ENCODE results near the gene DUS1L. TPM values are rescaled to one million over a fixed set of nuclear protein-coding genes. Genes with fewer than 3 reads are reported as not detected.

Gene DUS1L
- total RNA-seq, 1 experiment from 2014 or later, result 176 TPM

DNA sequence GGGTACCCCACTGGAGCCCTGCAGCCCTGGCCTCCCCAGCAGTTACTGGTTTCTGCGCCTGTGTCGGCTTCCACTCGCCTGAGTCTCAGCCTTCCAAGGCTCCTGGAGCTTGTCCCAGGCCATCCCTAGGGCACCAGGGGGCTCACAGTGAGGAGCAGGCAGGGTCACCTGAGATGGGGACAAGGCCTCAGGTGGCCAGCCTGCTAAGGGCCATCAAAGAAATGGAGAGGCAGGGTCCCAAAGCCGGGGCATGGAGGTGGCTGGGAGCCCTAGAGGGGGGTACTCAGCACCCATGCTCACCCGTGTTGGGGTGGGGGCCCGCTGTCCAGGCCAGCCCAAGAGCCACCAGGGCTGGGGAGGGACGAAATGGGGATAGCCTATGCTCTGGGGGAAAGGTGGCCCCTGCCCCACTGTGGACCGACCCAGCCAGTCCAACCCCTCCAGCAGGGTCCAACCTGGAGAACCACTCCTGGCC is 31.1 kb upstream of the DUS1L start:
- Histone ChIP-seq H3K9ac (ENCODE audit: low read length) (peak overlapping the region; percentile 96), H3K4me2 (ENCODE audit: low read length) (peak overlapping the region; percentile 94), H2AFZ (ENCODE audit: low read depth, low read length, poor library complexity, severe bottlenecking) (no peak overlapping the region), H4K20me1 (ENCODE audit: insufficient read depth) (peaks cover 9% of the 10 kb centered on the region; the same call in 1 of the 2 replicates), H3K27ac (ENCODE audit: low read depth, low read length) (peak overlapping the region; percentile 99), H3K4me3 (replicated peaks in 1 of 2; ENCODE audit: low read depth in 1 of 2, low read length in 2 of 2) (peak overlapping the region; percentile 82 to 93), H3K36me3 (ENCODE audit: control insufficient read depth in 1 of 2, insufficient read depth in 2 of 2, low read length in 2 of 2) (peaks cover 40 to 63% of the 10 kb centered on the region in 2 experiments), H3K27me3 (ENCODE audit: insufficient read depth, low read length) (no peaks in the 10 kb centered on the region), H3K4me1 (ENCODE audit: control insufficient read depth in 1 of 2, insufficient read depth in 2 of 2, low read length in 2 of 2) (peaks cover 16 to 45% of the 10 kb centered on the region in 2 experiments), H3K9me2 (ENCODE audit: insufficient read depth) (no peaks in the 10 kb centered on the region), H3K9me3 (ENCODE audit: control insufficient read depth in 1 of 2, insufficient read depth in 1 of 2, low read depth in 1 of 2, low read length in 2 of 2) (no peaks in the 10 kb centered on the region), H3K79me2 (ENCODE audit: insufficient read depth, low read length) (peaks cover 70% of the 10 kb centered on the region)
- RAD21 ChIA-PET (ENCODE audit: low non-redundant PET in 1 of 2, low total read pairs in 2 of 2, uncharacterized antibody in 2 of 2, unreplicated experiment in 2 of 2), result no interaction called here
- BruUV-seq (replicated peaks), result TSS peak; percentile 45
- DNase-seq (ENCODE audit: low read depth, low spot score) (no peak), ATAC-seq (no peak)
- CTCF ChIA-PET, result no interaction called here
- intact Hi-C loops (cut with micrococcal nuclease), result no loop called here
- POLR2A ChIA-PET, result interaction anchor here (0.5 to 1.3 kb wide), 2 partner anchors 10 to 22 kb away, joined by 4 read pairs; no protein-coding TSS in a partner anchor
- TF ChIP-seq, protein P1, sequence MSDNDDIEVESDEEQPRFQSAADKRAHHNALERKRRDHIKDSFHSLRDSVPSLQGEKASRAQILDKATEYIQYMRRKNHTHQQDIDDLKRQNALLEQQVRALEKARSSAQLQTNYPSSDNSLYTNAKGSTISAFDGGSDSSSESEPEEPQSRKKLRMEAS (IDR thresholded peaks at IDR 0.05), result no peak
- TF ChIP-seq POLR2A (IDR thresholded peaks at IDR 0.05; ENCODE audit: borderline replicate concordance, extremely low read depth, insufficient read depth, insufficient read length) (no peak), CEBPB (IDR thresholded peaks at IDR 0.05; ENCODE audit: low read depth) (no peak), ZNF274 (IDR thresholded peaks at IDR 0.05; ENCODE audit: low read depth, low read length) (no peak), EZH2 (IDR thresholded peaks at IDR 0.05) (no peak), SP1 (IDR thresholded peaks at IDR 0.05; ENCODE audit: low read depth) (no peak), SIN3A (IDR thresholded peaks at IDR 0.05; ENCODE audit: low read depth) (no peak), EGR1 (IDR thresholded peaks at IDR 0.05; ENCODE audit: low read depth) (no peak), SRF (IDR thresholded peaks at IDR 0.05; ENCODE audit: low read depth) (no peak), ELF1 (IDR thresholded peaks at IDR 0.05; ENCODE audit: borderline replicate concordance, low read depth) (no peak)
- TF ChIP-seq, protein P2, sequence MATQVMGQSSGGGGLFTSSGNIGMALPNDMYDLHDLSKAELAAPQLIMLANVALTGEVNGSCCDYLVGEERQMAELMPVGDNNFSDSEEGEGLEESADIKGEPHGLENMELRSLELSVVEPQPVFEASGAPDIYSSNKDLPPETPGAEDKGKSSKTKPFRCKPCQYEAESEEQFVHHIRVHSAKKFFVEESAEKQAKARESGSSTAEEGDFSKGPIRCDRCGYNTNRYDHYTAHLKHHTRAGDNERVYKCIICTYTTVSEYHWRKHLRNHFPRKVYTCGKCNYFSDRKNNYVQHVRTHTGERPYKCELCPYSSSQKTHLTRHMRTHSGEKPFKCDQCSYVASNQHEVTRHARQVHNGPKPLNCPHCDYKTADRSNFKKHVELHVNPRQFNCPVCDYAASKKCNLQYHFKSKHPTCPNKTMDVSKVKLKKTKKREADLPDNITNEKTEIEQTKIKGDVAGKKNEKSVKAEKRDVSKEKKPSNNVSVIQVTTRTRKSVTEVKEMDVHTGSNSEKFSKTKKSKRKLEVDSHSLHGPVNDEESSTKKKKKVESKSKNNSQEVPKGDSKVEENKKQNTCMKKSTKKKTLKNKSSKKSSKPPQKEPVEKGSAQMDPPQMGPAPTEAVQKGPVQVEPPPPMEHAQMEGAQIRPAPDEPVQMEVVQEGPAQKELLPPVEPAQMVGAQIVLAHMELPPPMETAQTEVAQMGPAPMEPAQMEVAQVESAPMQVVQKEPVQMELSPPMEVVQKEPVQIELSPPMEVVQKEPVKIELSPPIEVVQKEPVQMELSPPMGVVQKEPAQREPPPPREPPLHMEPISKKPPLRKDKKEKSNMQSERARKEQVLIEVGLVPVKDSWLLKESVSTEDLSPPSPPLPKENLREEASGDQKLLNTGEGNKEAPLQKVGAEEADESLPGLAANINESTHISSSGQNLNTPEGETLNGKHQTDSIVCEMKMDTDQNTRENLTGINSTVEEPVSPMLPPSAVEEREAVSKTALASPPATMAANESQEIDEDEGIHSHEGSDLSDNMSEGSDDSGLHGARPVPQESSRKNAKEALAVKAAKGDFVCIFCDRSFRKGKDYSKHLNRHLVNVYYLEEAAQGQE (IDR thresholded peaks at IDR 0.05; ENCODE audit: low read depth), result no peak
- TF ChIP-seq, protein P3, sequence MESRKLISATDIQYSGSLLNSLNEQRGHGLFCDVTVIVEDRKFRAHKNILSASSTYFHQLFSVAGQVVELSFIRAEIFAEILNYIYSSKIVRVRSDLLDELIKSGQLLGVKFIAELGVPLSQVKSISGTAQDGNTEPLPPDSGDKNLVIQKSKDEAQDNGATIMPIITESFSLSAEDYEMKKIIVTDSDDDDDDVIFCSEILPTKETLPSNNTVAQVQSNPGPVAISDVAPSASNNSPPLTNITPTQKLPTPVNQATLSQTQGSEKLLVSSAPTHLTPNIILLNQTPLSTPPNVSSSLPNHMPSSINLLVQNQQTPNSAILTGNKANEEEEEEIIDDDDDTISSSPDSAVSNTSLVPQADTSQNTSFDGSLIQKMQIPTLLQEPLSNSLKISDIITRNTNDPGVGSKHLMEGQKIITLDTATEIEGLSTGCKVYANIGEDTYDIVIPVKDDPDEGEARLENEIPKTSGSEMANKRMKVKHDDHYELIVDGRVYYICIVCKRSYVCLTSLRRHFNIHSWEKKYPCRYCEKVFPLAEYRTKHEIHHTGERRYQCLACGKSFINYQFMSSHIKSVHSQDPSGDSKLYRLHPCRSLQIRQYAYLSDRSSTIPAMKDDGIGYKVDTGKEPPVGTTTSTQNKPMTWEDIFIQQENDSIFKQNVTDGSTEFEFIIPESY (IDR thresholded peaks at IDR 0.05; ENCODE audit: extremely low read depth, insufficient replicate concordance, low read length), result no peak
